Superior temporal gyrus (tissue), 1 donor: ENCODE data around the gene SUSD4.

Source experiments
- DNase-seq: peaks from one replicate; pipeline ENCODE4 v3.0.0-alpha.2; 2016; ENCODE audit errors: extremely low spot score

Gene SUSD4

GRCh38 chr1:223212441-223212840 is 151.5 kb downstream of the SUSD4 start:
- no peak for DNase-seq

GRCh38 chr1:223211323-223211985 is 152.5 kb downstream of the SUSD4 start:
- no peak for DNase-seq

- no peak for DNase-seq
Observed at GRCh38 chr1:223210788-223211120, 153.2 kb downstream of the SUSD4 start.

GRCh38 chr1:223209992-223210787 is 153.8 kb downstream of the SUSD4 start:
- DNase-seq = no peak

- no peak for DNase-seq
Observed at GRCh38 chr1:223209293-223209898, 154.6 kb downstream of the SUSD4 start.

- DNase-seq = no peak
Observed at GRCh38 chr1:223208164-223209076, 155.6 kb downstream of the SUSD4 start.

- no peak for DNase-seq
Observed at GRCh38 chr1:223207293-223208066, 156.5 kb downstream of the SUSD4 start.

GRCh38 chr1:223204424-223204823 is 159.6 kb downstream of the SUSD4 start:
- no peak for DNase-seq

GRCh38 chr1:223203694-223204093 is 160.3 kb downstream of the SUSD4 start:
- DNase-seq = no peak

- DNase-seq = no peak
Observed at GRCh38 chr1:223203034-223203408, 161.0 kb downstream of the SUSD4 start.

GRCh38 chr1:223202376-223203033 is 161.5 kb downstream of the SUSD4 start:
- no peak for DNase-seq

- no peak for DNase-seq
Observed at GRCh38 chr1:223201967-223202366, 162.0 kb downstream of the SUSD4 start.

GRCh38 chr1:223200903-223201302 is 163.1 kb downstream of the SUSD4 start:
- DNase-seq = no peak

GRCh38 chr1:223199094-223199647 is 164.8 kb downstream of the SUSD4 start:
- no peak for DNase-seq

- DNase-seq = no peak
Observed at GRCh38 chr1:223198628-223198965, 165.4 kb downstream of the SUSD4 start.

GRCh38 chr1:223197923-223198627 is 165.9 kb downstream of the SUSD4 start:
- no peak for DNase-seq

GRCh38 chr1:223189903-223190724 is 173.9 kb downstream of the SUSD4 start:
- DNase-seq = no peak

- no peak for DNase-seq
Observed at GRCh38 chr1:223189525-223189902, 174.5 kb downstream of the SUSD4 start.
